Measurements from ENCODE around the gene SRSF10. TPM values are rescaled to one million over a fixed set of nuclear protein-coding genes. Genes with fewer than 3 reads are reported as not detected.
A peak's percentile ranks its signal among the peaks of the same experiment; 100 is the strongest.
"Not testable (repeated sequence)": the region's sequence is repeated elsewhere in the genome, so short reads cannot be mapped to it uniquely, and the experiment has no call there.

SRSF10 gene
- total RNA-seq, 1 donor from 2014 or later = 117 TPM

- DNase-seq = peak; percentile 93
Measured at GRCh38 chr1:23958810-23959460, 21.2 kb downstream of the SRSF10 start.

DNA sequence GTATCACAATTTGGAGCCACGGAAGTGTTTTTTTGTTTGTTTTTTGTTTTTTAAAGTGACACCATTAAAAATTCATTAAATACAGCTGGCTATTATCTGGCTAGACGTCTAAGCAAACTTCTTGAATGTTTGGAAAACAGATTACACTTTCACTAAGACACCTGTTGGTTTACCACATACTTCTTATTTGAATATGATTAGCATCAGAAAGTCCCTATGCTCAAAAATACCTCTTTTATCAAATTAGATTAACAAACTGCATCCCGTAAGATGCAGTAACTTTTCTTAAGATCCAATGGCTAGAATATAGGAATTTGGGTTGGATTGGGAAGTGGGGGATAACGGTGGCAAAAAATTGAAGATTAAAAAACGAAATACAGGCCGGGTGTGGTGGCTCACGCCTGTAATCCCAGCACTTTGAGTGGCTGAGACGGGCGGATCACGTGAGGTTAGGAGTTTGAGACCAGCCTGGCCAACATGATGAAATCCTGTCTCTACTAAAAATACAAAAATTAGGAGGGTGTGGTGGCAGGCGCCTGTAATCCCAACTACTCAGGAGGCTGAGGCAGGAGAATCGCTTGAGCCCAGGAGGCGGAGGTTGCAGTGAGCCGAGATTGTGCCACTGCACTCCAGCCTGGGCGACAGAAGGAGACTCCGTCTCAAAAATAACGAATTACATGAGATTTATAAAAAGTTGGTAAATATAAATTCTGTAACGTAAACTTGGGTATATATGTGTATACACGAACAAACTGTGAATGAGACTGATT lies 21.9 kb downstream of the SRSF10 start:
- DNase-seq = not testable (repeated sequence)

DNA sequence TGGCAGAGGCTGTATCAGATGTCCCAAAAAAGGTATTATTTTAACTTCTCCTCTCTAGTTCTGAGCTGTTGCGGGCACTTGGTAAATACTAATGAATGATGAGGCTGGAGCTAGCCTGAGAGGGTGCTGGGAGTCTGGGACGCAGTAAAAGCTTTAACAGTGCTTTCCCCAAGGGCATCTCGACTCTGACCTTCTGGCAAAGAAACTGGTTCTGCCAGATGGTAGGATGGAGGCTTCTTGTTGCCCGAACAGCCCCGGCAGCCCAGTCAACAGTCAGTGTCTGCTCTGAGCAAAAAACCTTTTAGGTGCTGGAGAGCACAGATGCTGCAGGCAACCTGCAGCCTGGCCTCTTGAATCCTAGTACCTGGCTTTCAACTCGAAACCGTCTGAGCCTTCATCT lies 23.0 kb downstream of the SRSF10 start:
- no peak for DNase-seq

DNA sequence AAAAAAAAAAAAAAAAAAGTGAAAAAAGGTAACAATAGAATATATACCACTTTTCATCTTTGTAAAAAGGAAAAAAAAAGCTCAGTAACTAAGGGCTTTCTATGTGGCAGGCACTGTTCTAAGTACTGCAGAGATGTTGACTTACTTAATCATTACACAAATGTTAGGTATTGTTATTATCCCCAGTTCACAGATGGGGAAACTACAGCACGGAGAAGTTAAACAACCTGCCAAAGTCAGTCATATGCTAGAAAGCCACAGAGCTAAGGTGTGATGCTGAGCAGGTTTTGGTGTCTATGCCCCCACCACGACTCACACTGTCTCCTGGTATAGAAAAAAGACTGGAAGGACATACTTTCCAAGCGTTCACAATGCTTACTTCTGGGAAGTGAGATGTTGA lies 27.1 kb downstream of the SRSF10 start:
- DNase-seq = no peak

- DNase-seq = no peak
Measured at GRCh38 chr1:23947366-23947765, 32.8 kb downstream of the SRSF10 start.

DNA sequence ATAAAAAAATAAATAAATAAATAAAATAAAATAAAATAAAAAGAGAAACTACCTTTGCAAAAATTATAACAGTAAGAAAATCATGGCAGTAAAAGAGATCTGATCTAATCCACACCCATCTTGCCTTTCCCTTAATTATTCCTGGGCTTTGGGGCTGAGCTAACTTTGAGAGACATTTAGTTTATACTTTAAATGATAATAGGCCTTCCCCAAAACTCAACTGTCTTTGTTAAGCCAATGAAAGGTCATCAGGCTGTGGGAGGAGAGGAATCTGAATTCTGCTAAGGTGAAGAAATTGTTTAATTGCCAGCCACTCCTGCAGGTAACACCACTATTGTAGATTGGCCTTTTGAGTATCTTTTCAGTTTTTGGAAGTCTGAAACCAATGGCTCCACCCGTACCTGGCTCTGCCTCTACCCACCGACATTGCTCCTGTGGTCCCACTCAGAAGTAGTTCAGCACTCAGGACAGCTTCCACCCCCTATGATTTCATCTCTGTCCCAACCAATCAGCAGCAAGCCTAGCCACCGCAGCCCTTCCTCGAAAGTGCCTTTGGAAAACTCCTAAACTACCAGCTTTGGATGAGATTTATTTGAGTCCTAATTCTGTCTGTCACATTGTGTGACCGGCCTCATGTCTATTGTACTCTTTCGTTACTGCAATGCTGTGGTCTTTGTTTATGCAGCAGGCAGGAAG lies 43.5 kb downstream of the SRSF10 start:
- DNase-seq = no peak

- DNase-seq = peak; percentile 86
Measured at GRCh38 chr1:23931491-23931880, 48.6 kb downstream of the SRSF10 start.

DNA sequence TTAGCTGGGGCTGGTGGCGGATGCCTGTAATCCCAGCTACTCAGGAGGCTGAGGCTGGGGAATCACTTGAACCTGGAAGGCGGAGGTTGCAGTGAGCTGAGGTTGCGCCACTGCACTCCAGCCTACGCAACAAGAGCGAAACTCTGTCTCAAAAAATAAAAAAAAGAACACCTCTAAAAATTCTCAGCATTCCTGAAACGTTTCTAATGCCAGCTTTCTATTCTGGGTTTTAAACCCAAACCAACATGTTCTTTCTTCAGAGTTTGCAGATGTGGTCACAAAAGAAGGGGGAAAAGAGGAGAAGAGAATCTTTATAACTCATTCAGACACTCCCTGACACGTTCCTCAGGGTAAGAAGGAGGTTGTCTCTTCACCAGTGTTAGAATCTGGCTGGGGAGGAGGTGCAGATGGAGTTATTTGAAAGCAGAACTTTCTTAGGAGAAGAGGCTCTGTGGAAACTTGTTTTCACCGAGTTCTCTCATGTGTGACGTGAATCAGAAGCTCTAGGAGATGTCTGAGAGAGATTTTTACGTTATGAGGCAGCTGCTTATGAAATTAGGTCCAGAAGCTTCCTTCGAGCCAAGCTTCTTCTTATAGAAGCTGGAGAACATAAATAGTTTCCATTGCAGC lies 49.2 kb downstream of the SRSF10 start:
- DNase-seq = peak; percentile 86

DNA sequence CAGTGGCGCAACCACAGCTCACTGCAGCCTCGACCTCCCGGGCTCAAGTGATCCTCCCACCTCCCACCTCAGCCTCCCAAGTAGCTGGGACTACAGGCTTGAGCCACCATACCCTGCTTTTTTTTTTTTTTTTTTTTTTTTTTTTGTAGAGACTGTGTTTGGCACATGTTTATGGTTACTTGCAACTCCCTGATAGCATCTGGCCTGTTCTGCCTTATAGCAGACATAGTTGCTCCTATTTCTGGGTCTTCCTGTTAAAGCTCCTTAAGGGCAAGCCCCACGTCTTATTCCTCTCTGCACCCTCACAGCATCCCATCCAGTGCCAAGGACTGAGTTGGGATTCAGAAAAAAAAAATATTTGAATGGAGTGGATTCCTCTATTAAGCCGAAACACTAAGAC lies 49.9 kb downstream of the SRSF10 start:
- no peak for DNase-seq

DNA sequence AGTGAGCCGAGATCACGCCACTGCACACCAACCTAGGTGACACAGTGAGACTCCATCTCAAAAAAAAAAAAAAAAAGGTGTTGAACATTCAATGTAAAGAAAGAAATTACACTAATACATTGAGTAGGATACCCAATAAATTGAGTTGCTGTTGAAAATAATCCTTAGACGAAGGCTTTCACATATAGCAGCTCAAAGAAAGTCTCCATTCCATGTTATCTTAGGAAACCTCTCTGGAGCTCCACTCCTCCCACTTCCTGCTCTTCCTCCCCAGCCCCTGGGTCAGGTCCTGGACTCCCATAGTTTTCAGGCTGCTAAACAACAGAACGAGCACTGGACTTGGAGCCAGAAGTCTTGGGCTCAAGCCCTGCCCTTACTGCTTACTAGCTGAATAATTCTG lies 51.3 kb downstream of the SRSF10 start:
- no peak for DNase-seq

GRCh38 chr1:23927097-23927496 lies 53.0 kb downstream of the SRSF10 start:
- no peak for DNase-seq

DNA sequence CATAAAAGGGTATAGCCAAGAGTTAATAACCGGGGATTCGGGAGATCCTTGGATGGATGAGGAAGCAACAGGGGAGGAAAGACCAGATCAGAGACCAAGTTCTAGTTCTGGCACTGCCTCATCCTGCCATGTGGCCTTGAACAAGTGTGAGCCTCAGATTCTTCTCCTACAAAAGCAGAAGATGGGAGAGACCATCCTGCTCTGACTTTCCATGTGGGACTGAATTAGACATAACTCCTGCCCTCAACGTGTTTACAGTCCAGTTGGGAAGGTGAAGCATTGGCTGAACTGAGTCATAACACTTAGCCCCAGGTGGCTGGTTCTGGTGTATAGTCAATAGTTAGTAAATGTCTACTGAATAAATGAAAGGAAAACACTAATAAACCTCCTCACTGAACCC lies 54.8 kb downstream of the SRSF10 start:
- DNase-seq = no peak

DNA sequence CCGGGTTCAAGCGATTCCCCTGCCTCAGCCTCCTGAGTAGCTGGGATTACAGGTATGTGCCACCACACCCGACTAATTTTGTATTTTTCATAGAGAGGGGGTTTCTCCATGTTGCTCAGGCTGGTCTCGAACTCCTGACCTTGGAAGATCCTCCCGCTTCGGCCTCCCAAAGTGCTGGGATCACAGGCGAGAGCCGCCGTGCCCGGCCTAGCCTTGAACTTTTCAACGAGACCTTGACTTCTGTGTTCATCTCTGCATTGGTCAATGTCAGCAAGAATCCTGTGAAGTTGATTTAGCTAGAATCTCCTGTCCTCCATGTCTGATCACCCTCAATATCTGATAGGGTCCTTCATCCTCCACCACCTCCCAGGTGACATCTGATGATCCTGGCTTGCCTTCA lies 55.5 kb downstream of the SRSF10 start:
- DNase-seq = no peak

DNA sequence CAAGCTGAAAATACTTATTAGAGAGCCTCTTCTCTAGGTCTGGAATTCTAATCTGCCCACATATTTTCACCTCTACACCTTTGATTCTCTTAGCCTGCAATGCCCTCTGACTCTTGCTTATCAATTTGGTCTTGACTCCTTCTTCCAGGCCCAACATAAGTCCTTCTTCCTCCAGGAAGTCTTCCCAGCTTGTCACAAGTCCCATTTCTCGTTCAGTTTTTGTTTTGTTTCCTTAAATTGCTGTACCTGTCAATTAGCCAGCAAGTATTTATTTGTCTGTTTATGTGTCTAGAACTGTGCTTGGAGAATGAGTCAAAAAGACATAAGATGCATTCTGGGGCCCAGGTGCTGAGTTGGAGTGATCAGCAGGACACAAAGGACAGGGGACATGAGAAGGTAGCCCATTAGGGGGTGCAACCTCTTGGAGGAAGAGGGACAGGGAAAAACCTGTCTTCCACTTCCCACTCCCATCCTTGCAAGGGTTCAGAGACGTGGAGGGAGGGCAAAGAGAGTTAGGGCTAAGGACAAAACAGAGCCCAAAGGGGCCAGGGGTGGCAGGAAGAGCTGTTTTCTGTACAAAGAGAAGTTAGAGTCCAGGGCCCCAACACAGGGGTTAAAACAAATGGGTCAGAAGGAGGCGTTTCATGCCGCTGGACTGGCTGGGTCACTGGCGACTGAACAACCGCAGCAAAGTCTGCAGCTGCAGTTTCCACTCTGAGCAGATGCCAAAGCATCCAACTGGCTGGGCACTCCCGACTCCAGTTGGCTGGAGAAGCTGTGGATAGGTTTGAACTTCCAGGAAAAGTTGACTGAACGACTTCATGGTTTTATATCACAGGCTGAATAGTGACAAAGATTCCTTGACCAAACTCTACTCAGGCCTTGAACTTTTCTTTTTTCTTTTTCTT lies 56.3 kb downstream of the SRSF10 start:
- DNase-seq = no peak

DNA sequence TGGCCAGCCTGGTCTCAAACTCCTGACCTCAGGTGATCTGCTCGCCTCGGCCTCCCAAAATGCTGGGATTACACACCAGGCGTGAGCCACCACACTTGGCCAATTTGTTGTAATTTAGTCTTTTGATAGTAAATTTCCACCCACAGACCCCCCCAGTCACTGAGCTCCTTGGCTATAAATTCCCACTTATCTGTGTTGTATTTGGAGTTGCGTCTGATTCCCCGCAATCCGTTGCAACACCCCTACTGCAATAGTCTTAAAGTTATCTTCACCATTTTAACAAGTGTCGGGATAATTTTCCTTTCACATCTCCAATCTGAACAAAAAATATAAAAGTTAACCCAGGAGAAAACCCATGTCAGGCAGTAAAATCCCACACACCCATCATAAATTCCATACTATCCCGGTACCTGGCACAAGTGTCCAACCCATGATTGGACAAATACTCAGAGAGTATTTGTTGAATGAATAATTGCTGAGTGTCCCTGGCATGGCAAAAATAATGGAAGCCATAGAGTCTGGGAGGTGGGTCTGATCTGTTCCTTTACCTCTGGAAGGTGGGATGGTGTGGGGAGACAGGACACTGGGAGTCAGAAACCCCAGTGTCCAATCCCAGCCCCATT lies 57.7 kb downstream of the SRSF10 start:
- no peak for DNase-seq

DNA sequence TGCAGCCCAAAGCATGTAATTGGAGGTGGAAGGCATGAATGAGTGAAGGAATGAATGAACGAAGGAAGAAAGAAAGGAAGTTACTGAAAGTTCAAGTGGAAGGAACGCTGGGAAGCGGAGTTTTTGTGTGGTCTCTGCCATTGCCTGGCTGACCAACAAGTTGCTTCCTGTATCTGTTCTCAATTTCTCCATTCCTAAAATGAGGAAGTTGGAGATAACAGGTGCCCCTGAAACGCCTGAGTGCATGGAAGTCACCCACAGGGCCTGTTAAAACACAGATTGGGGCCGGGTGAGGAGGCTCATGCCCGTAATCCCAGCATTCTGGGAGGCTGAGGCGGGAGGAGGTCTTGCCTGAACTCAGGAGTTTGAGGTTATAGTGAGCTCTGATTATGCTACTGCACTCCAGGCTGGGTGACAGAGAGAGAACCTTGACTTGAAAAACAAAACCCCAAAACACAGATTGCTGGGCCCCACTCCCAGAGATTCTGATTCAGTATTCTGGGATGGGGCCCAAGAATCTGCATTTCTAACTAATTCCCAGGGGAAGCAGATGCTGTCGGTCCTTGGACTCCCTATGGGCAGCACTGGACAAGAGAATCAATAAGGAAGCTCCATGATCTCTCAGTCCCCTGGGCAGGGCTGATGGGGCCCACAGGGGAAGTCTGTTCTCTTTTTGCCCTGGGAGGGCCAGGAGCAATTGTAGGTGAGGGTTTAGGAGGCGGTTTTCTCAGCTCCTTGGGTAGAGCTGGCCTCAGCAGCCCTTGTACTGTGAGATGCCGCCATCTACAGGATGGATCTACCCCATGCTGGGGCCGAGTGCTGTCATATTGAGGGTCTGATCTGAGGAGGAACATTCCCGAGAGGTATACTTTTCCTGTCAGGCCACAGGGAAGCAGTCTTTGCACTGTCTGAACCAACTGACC lies 63.7 kb downstream of the SRSF10 start:
- DNase-seq = peak; percentile 31

GRCh38 chr1:23915466-23915865 lies 64.7 kb downstream of the SRSF10 start:
- DNase-seq = no peak

GRCh38 chr1:23914921-23915320 lies 65.2 kb downstream of the SRSF10 start:
- no peak for DNase-seq
